Heart right ventricle (tissue), 16 donors: Measurements from ENCODE around the gene PCARE. TPM values are rescaled to one million over a fixed set of nuclear protein-coding genes. Genes with fewer than 3 reads are reported as not detected.

Source experiments
- ATAC-seq, 8 donors: fragments of 200-7000 bp; cut with Tn5 transposase; one replicate each; pipeline ENCODE4 v1.9.1; 2020; ENCODE audit warnings: mild to moderate bottlenecking in 8 of 8, moderate library complexity in 8 of 8, moderate number of reproducible peaks in 1 of 8
- DNase-seq, 2 donors: peaks; one replicate each; pipeline ENCODE4 v3.0.0-alpha.2; 2020
- H3K27ac ChIP-seq, 10 donors: fragments of 200-600 bp; sonication (generic) in 2 of 10; one replicate each; pipeline versions ENCODE4 v1.5.0 to v1.8.0; 2020 to 2022; ENCODE audit warnings: mild to moderate bottlenecking in 3 of 10
- H3K27me3 ChIP-seq, 7 donors: fragments of 200-600 bp; one replicate each; pipeline ENCODE4 v1.8.0; 2021 to 2022; ENCODE audit warnings: mild to moderate bottlenecking in 2 of 7
- H3K36me3 ChIP-seq, 9 donors: fragments of 200-600 bp; sonication (generic) in 1 of 9; one replicate each; pipeline versions ENCODE4 v1.5.0 to v1.8.0; 2020 to 2022; ENCODE audit warnings: mild to moderate bottlenecking in 2 of 9
- H3K4me1 ChIP-seq, 9 donors: fragments of 200-600 bp; sonication (generic) in 1 of 9; one replicate each; pipeline versions ENCODE4 v1.5.0 to v1.8.0; 2020 to 2022; ENCODE audit warnings: mild to moderate bottlenecking in 4 of 9
- H3K4me3 ChIP-seq, 10 donors: fragments of 200-600 bp; sonication (generic) in 2 of 10; one replicate each; pipeline versions ENCODE4 v1.5.0 to v1.8.0; 2020 to 2022; ENCODE audit warnings: mild to moderate bottlenecking in 7 of 10, moderate library complexity in 2 of 10
- H3K9me3 ChIP-seq, 11 donors: fragments of 200-600 bp in 10 of 11; sonication (generic) in 2 of 11; one replicate each; pipeline versions ENCODE4 v1.5.0 to v1.8.0; 2013 to 2022; ENCODE audit warnings: mild to moderate bottlenecking in 2 of 11, control low read depth in 1 of 11, moderate library complexity in 1 of 11
- WGBS, 2 donors: extraction: QIAGEN DNeasy Blood & Tissue Kit; methylation state at CpG; one replicate each; pipeline ENCODE4 v1.1.7; 2013; ENCODE audit warnings: inconsistent platforms in 1 of 2; 5-methylcytosine and 5-hydroxymethylcytosine counted together
- intact Hi-C, 10 donors: fragments of 100-400 bp; cut with DNase I; formaldehyde crosslinking; loops; one replicate each; pipeline versions ENCODE4 v1.11.1 to v1.14.2; 2022
- polyA plus RNA-seq, 2 donors: library from polyadenylated mRNA; stranded (reverse); fragments of 200-250 nt; gene quantifications; one replicate each; pipeline ENCODE4 v1.2.3, GENCODE V29; 2013
- total RNA-seq, 10 donors: library from RNA; stranded (reverse); fragmentation: NEBNext Ultra II Directional in 3 of 10; extraction: Animal tissue kit (Norgen Biotek cat#: 25700) in 3 of 10; gene quantifications; one replicate each; pipeline versions ENCODE4 v1.2.1 to v1.2.4, GENCODE V29; 2021 to 2023
- TF ChIP-seq, protein P1 (sequence below), 9 donors: fragments of 200-600 bp; sonication (generic) in 2 of 9; IDR thresholded peaks; one replicate each; pipeline versions ENCODE4 v1.5.0 to v1.8.0; 2021 to 2022; ENCODE audit warnings: antibody characterized with exemption in 9 of 9, mild to moderate bottlenecking in 5 of 9, moderate library complexity in 1 of 9
- donor health status: Arrhythmogenic right ventricular cardiomyopathy.
- donor health status: ischemic (EF 13 %, LVEDD 7.1; RV severe dilation, severe dysfunction).
- donor health status: healthy with polysubstance abuse.
- donor health status: DM: no; HTN: yes; CAD: no.
- donor health status: DM: no; HTN: no; CAD: no.
- donor health status: ischemic (EF 25% LVEDD 6.9; RV normal size, moderate dysfunction).
- donor health status: ischemic (EF 25% LVEDD 5.7; RV mildly dilated, moderate dysfunction).
- donor health status: healthy.
- donor health status: DM: yes; HTN: yes; CAD: no.
- donor health status: Ischemic cardiomyopathy.
- donor health status: ischemic (EF 35%, LVEDD 5.7; RV mildly dilated, moderate dysfunction).
- donor health status: nonischemic (EF 11% LVEDD 7.7; RV severe dilation, severe dysfunction).
- donor health status: DM: yes; HTN: yes; CAD: no.
- donor health status: PGD.
- donor health status: ischemic (EF 29% LVEDD 5.4; RV normal size, mild dysfunction).
- donor health status: nonischemic (EF 23%, LVEDD 6.1; RV moderate dilation, normal function).

The PCARE gene
- total and polyA plus RNA-seq, 12 donors, result 0.04 to 3.3 (median 1.1) TPM

DNA sequence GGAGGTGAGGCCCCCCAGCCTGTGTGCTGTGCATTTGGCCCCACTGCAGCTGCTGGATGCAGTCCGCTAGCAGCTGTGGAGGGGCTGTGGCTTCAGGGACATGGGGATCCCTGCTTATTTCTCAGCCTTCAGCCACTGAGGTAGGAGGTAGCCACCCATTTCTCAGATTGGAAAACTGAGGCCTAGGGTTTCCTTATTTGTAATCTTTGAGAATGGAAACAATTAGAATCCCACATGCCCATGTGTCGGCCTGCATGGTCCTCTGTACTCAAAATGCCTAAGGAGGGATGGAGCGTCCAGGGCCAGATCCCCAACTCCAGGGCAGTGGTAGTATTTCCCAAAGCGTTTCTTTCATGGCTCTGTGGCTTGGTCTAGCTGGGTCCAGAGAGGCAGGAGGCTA is 51.1 kb downstream of the PCARE start:
- H3K4me3 ChIP-seq, result no peak overlapping the region
- WGBS, 2 donors, result 91 to 96% methylated on average over 4 of the region's 4 CpGs
- peaks cover 0 to 4% (median 0%) of the 10 kb centered on the region in 9 donors for H3K4me1 ChIP-seq
- ATAC-seq, result no peak
- no peak for DNase-seq
- no peak overlapping the region for H3K27ac ChIP-seq
- peaks cover 0 to 14% (median 0%) of the 10 kb centered on the region in 9 donors for H3K36me3 ChIP-seq
- intact Hi-C loops, result no loop called here
- TF ChIP-seq, protein P1, sequence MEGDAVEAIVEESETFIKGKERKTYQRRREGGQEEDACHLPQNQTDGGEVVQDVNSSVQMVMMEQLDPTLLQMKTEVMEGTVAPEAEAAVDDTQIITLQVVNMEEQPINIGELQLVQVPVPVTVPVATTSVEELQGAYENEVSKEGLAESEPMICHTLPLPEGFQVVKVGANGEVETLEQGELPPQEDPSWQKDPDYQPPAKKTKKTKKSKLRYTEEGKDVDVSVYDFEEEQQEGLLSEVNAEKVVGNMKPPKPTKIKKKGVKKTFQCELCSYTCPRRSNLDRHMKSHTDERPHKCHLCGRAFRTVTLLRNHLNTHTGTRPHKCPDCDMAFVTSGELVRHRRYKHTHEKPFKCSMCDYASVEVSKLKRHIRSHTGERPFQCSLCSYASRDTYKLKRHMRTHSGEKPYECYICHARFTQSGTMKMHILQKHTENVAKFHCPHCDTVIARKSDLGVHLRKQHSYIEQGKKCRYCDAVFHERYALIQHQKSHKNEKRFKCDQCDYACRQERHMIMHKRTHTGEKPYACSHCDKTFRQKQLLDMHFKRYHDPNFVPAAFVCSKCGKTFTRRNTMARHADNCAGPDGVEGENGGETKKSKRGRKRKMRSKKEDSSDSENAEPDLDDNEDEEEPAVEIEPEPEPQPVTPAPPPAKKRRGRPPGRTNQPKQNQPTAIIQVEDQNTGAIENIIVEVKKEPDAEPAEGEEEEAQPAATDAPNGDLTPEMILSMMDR (IDR thresholded peaks at IDR 0.05), result no peak
- no peaks in the 10 kb centered on the region for H3K27me3 ChIP-seq
- H3K9me3 ChIP-seq, result no peaks in the 10 kb centered on the region

DNA sequence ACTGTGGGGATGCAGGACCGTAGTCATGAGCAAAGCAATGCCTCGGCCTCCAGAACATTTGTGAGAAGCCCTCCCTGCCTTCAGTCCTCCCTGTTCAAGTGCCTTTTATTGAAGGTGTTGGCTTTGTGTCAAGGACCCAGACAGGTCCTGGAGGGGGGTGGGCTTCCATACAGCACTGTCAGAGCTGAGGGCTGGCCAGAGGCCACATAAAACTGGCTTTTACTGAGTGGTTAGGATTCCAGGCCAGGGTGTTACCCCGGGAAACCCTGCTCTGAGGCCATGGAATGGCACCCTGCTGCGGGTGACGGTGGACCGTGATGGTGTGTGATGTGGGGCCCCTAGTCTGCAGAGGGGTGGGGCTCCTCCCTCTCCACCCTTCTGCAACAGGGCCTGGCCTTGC is 51.6 kb downstream of the PCARE start:
- 72 to 75% methylated on average over 6 of the region's 6 CpGs for WGBS, 2 donors
- peaks cover 0 to 9% (median 0%) of the 10 kb centered on the region in 9 donors for H3K36me3 ChIP-seq
- no peaks in the 10 kb centered on the region for H3K27me3 ChIP-seq
- H3K27ac ChIP-seq, result no peak overlapping the region
- ATAC-seq, result no peak
- DNase-seq, result no peak
- H3K4me1 ChIP-seq, result peaks cover 0 to 9% (median 1%) of the 10 kb centered on the region in 9 donors
- H3K9me3 ChIP-seq, result no peaks in the 10 kb centered on the region
- TF ChIP-seq, protein P1 (IDR thresholded peaks at IDR 0.05), result no peak
- no peak overlapping the region for H3K4me3 ChIP-seq
- intact Hi-C loops, result no loop called here

DNA sequence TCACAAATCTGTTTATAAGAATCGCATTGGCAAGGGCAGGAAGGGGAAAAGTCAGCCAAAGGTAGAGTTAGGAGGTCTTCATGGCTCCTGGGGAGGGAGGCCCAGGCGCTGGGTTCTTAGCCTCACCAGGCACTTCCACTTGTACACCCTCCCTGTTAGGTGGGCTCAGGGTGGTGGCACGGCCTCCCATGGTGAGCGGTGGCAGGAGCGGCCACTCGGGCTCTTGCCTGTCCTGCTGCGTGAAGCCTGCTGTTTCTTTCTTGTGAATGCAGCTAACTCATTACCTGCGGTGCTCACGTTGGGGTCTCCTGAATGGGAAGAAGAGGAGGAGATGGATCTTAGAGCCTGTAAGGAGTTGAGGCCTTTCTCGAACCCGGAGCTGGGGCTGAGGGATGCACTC is 52.4 kb downstream of the PCARE start:
- TF ChIP-seq, protein P1 (IDR thresholded peaks at IDR 0.05), result no peak
- ATAC-seq, result no peak
- H3K36me3 ChIP-seq, result peaks cover 0 to 5% (median 0%) of the 10 kb centered on the region in 9 donors
- no peak overlapping the region for H3K27ac ChIP-seq
- no peak overlapping the region for H3K4me3 ChIP-seq
- peaks cover 2 to 17% (median 6%) of the 10 kb centered on the region in 9 donors for H3K4me1 ChIP-seq
- 88 to 90% methylated on average over 11 of the region's 11 CpGs for WGBS, 2 donors
- no peak for DNase-seq
- H3K27me3 ChIP-seq, result no peaks in the 10 kb centered on the region
- intact Hi-C loops, result no loop called here
- no peaks in the 10 kb centered on the region for H3K9me3 ChIP-seq

DNA sequence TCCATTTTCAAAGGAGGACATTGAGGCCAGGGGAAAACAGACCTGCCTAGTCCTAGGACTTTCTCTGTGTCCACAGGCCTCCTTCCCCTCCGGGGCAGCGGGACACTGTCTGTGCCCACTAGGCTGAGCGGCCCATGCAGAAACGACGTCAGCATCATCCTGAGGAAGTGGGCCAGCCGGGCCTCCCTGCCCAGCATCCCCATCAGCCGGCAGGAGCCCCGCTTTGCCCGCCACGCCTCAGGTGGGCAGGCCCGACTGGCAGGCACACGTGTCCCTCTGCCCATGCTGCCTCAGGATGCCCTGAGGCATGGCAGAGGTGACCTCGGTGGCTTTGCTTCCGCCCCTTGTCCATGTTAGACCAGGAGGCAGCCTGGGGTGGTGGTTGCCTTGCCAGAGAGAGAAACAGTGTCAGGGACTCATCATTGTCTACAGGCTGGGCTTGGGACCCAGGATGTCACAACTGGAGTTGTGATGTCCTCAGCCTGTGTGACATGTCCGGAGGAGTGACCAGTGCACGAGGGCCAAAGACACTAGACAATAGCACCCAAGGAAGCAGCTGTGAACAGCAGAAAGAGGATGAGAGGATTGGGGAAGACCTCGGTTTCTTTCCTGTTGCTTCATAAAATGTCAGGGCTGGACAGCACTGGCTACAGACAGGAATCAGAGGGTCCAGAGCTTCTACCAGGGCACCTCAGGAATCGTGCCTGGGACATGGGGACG is 56.4 kb downstream of the PCARE start:
- DNase-seq, result no peak
- Histone ChIP-seq H3K4me1 (peaks cover 8 to 57% (median 43%) of the 10 kb centered on the region in 9 donors), H3K4me3 (no peak overlapping the region)

More for the DNA sequence above, 56.4 kb downstream of the PCARE start:
- intact Hi-C loops, result loop anchor here in 2 of 10 donors (5.0 to 10.0 kb wide), 2 partner anchors 94 to 97 kb away; partner anchors contain the start of gene CLIP4 (in 1 of the 2)
- H3K36me3 ChIP-seq, result peaks cover 0 to 3% (median 0%) of the 10 kb centered on the region in 9 donors
- ATAC-seq, result no peak
- TF ChIP-seq, protein P1 (IDR thresholded peaks at IDR 0.05), result no peak
- 86 to 91% methylated on average over 19 of the region's 19 CpGs for WGBS, 2 donors
- H3K27ac ChIP-seq, result peak overlapping the region in 7 of 10 donors; percentile 73 to 95 (median 90)
- H3K9me3 ChIP-seq, result no peaks in the 10 kb centered on the region
- no peaks in the 10 kb centered on the region for H3K27me3 ChIP-seq
